GM21786 (cell line): ENCODE results near the gene TCEAL3.
"Not testable (repeated sequence)": the region's sequence is repeated elsewhere in the genome, so short reads cannot be mapped to it uniquely, and the experiment has no call there.

Experiments used
- ATAC-seq: cut with Tn5 transposase; IDR thresholded peaks from one replicate; pipeline ENCODE4 v1.9.1; 2021; ENCODE audit not compliant: unreplicated experiment

Gene TCEAL3

GRCh38 chrX:103659460-103659859, 51.7 kb downstream of the TCEAL3 start:
- ATAC-seq: not testable (repeated sequence)
